GM12878 (cell line): ENCODE results near the gene RMI2.

Experiments
- ATF7 ChIP-seq: fragments of 450-650 bp; IDR thresholded peaks from 2 replicates; pipeline ENCODE4 v1.6.1; 2016; ENCODE audit warnings: low read depth, mild to moderate bottlenecking
- CTCF ChIP-seq, 3 experiments: IDR thresholded peaks in 2 of 3; conservative IDR thresholded peaks in 1 of 3; 2 replicates each; pipeline ENCODE4 v1.5.1; 2011; ENCODE audit warnings: low read depth in 3 of 3, low read length in 3 of 3, mild to moderate bottlenecking in 3 of 3, control low read depth in 2 of 3, moderate library complexity in 2 of 3, inconsistent platforms in 1 of 3, mixed read lengths in 1 of 3; ENCODE audit not compliant: control insufficient read depth in 2 of 3, insufficient read depth in 1 of 3; ENCODE audit errors: extremely low read depth in 1 of 3
- KDM1A ChIP-seq: fragments of 200-600 bp; sonication (generic); IDR thresholded peaks from 2 replicates; pipeline ENCODE4 v1.6.1; 2016; ENCODE audit warnings: borderline replicate concordance
- MYC ChIP-seq: IDR thresholded peaks from 2 replicates; pipeline ENCODE4 v1.6.1; 2011; ENCODE audit warnings: mild to moderate bottlenecking, low read length, moderate library complexity, inconsistent platforms; ENCODE audit not compliant: insufficient read depth, insufficient replicate concordance, insufficient read length, severe bottlenecking
- POLR2A ChIP-seq: IDR thresholded peaks from 2 replicates; pipeline ENCODE4 v1.6.1; 2011; ENCODE audit warnings: low read depth, mild to moderate bottlenecking, low read length
- POLR2AphosphoS2 ChIP-seq: IDR thresholded peaks from 2 replicates; pipeline ENCODE4 v1.6.1; 2011; ENCODE audit warnings: low read depth, mild to moderate bottlenecking, low read length, improper control_type of control experiment, moderate library complexity
- RAD21 ChIP-seq: IDR thresholded peaks from 2 replicates; pipeline ENCODE4 v1.6.1; 2011; ENCODE audit warnings: mild to moderate bottlenecking, low read depth, low read length, moderate library complexity; ENCODE audit not compliant: insufficient read depth
- SMAD5 ChIP-seq: IDR thresholded peaks from 2 replicates; pipeline ENCODE4 v1.6.1; 2016; ENCODE audit warnings: antibody characterized with exemption, low read depth
- TARDBP ChIP-seq: IDR thresholded peaks from 2 replicates; pipeline ENCODE4 v1.6.1; 2016; ENCODE audit warnings: borderline replicate concordance
- USF1 ChIP-seq: IDR thresholded peaks from 2 replicates; pipeline ENCODE4 v1.6.1; 2011; ENCODE audit warnings: borderline replicate concordance, low read depth, mild to moderate bottlenecking, moderate library complexity, mixed read lengths, low read length; ENCODE audit not compliant: insufficient read depth; ENCODE audit errors: extremely low read length
- ZBTB33 ChIP-seq: fragments of 450-650 bp; IDR thresholded peaks from 2 replicates; pipeline ENCODE4 v1.6.1; 2017; ENCODE audit warnings: mild to moderate bottlenecking
- ZSCAN29 ChIP-seq: fragments of 450-650 bp; IDR thresholded peaks from 2 replicates; pipeline ENCODE4 v1.6.1; 2017; ENCODE audit warnings: mild to moderate bottlenecking, moderate library complexity

- no peak for TF ChIP-seq MYC
- TF ChIP-seq TARDBP = peak; percentile 51; the same call in 1 of the 2 replicates
- TF ChIP-seq CTCF (IDR thresholded peaks at IDR 0.05 in 2 of 3, conservative IDR thresholded peaks at IDR 0.05 in 1 of 3; ENCODE audit: control insufficient read depth in 2 of 3, extremely low read depth in 1 of 3, insufficient read depth in 1 of 3, low read depth in 3 of 3, low read length in 3 of 3) = no peak
- no peak for TF ChIP-seq KDM1A
- TF ChIP-seq POLR2AphosphoS2 = no peak
- no peak for TF ChIP-seq SMAD5
- peak; percentile 8; the same call in 1 of the 2 replicates for TF ChIP-seq RAD21
- TF ChIP-seq ATF7 = peak; percentile 47; the same call in 1 of the 2 replicates
- TF ChIP-seq ZBTB33 = no peak
- no peak for TF ChIP-seq ZSCAN29
- TF ChIP-seq USF1 = no peak
- peak; percentile 22 for TF ChIP-seq POLR2A
These were observed 17.7 kb upstream of the RMI2 start for GRCh38 chr16:11327277-11328171.
